ENCODE results near the gene ESRRG.

DNA sequence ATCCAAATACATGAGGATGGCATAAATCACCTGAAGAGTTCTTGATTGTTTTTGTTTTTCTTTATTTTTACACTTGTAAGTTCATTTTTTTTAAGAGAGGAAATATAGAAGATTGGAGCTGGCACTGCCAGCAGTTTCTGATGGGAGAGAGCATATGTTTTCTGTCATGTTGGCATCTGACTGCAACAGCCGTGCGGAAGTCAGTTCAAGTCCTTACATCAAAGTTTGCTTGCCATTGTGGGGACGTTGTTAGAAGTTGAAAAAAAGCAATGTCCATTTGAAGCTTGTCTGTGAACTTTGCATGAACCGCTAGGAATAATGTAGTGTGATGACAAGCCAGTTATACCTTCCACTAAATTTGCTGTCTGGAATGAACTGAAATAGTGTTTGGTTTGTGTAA is 173.4 kb downstream of the ESRRG start:
- TF ChIP-seq, protein P1, sequence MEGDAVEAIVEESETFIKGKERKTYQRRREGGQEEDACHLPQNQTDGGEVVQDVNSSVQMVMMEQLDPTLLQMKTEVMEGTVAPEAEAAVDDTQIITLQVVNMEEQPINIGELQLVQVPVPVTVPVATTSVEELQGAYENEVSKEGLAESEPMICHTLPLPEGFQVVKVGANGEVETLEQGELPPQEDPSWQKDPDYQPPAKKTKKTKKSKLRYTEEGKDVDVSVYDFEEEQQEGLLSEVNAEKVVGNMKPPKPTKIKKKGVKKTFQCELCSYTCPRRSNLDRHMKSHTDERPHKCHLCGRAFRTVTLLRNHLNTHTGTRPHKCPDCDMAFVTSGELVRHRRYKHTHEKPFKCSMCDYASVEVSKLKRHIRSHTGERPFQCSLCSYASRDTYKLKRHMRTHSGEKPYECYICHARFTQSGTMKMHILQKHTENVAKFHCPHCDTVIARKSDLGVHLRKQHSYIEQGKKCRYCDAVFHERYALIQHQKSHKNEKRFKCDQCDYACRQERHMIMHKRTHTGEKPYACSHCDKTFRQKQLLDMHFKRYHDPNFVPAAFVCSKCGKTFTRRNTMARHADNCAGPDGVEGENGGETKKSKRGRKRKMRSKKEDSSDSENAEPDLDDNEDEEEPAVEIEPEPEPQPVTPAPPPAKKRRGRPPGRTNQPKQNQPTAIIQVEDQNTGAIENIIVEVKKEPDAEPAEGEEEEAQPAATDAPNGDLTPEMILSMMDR (conservative IDR thresholded peaks at IDR 0.05; ENCODE audit: low read depth in 2 of 2) = no peak
- no peak for TF ChIP-seq EZH2 (IDR thresholded peaks at IDR 0.05; ENCODE audit: low read depth, unreplicated experiment)

Measured in GM23338 (cell line).